RWPE1 (cell line): ENCODE data around the gene C4A.
"Not testable (repeated sequence)": the region's sequence is repeated elsewhere in the genome, so short reads cannot be mapped to it uniquely, and the experiment has no call there.

ENCODE experiments used
- CTCF ChIA-PET: fragments of 350-600 bp; sonication (Branson Sonifier 250); formaldehyde crosslinking; extraction: SDS; loops from one replicate; lab custom pipeline; 2021; lab: Yijun Ruan, JAX
- POLR2A ChIA-PET: fragments of 400-600 bp; formaldehyde crosslinking; extraction: SDS; loops from one replicate; lab custom pipeline; 2020; ENCODE audit warnings: antibody characterized with exemption; ENCODE audit not compliant: low non-redundant PET; lab: Yijun Ruan, JAX
- DNase-seq: peaks from one replicate; pipeline ENCODE4 v3.0.0; 2012; ENCODE audit warnings: low spot score
- H3K27ac ChIP-seq: fragments of 450-650 bp; 2 replicates; pipeline ENCODE4 v1.5.1; 2017
- TF ChIP-seq, protein P1 (sequence below): fragments of 450-650 bp; conservative IDR thresholded peaks from 2 replicates; pipeline ENCODE4 v1.5.1; 2017; ENCODE audit warnings: low read depth, mild to moderate bottlenecking

The C4A gene

DNA sequence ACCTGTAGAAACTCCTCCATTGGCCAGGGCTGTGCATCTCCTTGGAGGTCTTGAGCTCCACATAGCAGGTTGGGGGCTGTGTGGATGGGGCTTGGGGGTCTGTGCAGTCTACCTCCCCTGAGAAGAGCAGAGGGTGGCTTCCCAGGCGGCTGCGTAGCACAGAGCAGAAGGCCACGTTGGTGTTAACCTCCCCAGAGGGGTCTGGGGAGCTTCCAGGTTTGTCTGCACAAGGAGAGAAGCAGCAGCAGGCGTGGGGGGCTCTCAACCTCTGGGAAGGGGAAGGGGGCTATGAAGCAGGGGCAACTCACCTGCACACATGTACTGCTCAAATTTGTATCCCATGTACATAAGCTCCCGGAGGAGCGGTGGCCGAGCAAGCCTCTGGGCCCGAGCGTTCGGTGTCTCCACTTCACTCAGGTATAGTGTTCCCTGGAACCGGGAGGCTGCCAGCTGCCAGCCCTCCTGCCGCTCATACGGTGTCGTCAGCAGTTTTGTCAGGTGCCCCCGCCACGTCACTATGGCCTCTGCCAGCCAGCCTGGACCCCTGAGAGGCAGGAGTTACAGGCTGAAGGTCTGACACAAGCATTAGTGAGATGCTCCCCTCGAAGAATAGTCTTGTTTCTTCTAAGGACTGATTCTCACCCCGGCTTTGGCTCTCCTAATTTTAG lies 11.1 kb upstream of the C4A start:
- peak overlapping the region; percentile 97 for H3K27ac ChIP-seq
- ChIA-PET CTCF (interaction anchor here (0.5 to 1.2 kb wide), 3 partner anchors 18 to 319 kb away, joined by 3 to 5 read pairs (median 3); partner anchors contain the start of gene BAG6), POLR2A (interaction anchor here (0.7 to 1.2 kb wide), 2 partner anchors 11 to 49 kb away, joined by 3 read pairs; partner anchors contain the start of genes NELFE and SKIC2)
- DNase-seq = no peak
- TF ChIP-seq, protein P1, sequence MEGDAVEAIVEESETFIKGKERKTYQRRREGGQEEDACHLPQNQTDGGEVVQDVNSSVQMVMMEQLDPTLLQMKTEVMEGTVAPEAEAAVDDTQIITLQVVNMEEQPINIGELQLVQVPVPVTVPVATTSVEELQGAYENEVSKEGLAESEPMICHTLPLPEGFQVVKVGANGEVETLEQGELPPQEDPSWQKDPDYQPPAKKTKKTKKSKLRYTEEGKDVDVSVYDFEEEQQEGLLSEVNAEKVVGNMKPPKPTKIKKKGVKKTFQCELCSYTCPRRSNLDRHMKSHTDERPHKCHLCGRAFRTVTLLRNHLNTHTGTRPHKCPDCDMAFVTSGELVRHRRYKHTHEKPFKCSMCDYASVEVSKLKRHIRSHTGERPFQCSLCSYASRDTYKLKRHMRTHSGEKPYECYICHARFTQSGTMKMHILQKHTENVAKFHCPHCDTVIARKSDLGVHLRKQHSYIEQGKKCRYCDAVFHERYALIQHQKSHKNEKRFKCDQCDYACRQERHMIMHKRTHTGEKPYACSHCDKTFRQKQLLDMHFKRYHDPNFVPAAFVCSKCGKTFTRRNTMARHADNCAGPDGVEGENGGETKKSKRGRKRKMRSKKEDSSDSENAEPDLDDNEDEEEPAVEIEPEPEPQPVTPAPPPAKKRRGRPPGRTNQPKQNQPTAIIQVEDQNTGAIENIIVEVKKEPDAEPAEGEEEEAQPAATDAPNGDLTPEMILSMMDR = no peak

DNA sequence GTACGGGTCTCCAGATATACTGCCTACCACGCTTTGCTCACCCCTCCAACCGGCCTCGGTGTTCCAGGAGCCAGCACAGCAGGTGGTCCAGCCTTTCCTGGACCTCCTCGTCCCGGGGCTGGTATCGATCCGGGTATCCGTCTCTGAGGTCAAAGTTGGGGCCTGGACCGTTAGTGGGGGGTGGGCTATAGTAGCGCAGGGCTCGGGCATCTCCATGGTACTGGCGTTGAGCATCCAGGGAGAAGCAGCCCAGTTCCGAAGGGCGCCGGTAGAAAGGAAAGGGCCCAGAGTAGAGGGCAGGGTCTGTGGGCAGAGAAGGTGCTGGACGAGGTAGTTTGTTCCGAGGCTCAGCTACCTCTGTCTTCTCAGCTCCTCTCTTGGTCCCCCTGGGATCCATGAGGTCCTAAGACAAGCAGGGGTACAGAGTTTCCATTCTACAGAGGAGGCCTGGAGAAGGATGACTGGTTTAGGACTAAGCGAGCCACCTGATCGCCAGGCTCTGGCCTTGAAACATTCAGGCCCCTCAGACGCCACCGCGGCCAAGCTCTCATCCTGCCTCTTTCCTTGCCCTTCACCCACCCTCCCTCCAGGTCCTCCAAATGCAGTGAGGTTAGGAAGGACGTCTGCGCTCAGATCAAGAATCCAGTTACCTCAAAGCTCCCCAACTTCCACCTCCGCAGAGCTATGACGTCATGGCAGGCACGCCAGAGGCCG lies 10.4 kb upstream of the C4A start:
- peak overlapping the region; percentile 97 for H3K27ac ChIP-seq
- ChIA-PET CTCF (interaction anchor here (0.5 to 1.2 kb wide), 2 partner anchors 19 to 319 kb away, joined by 3 to 5 read pairs; partner anchors contain the start of gene BAG6), POLR2A (interaction anchor here (1.3 kb wide), 1 partner anchor 12 kb away, joined by 6 read pairs; the partner anchor contains the start of genes NELFE and SKIC2)
- DNase-seq = no peak
- TF ChIP-seq, protein P1 = no peak

DNA sequence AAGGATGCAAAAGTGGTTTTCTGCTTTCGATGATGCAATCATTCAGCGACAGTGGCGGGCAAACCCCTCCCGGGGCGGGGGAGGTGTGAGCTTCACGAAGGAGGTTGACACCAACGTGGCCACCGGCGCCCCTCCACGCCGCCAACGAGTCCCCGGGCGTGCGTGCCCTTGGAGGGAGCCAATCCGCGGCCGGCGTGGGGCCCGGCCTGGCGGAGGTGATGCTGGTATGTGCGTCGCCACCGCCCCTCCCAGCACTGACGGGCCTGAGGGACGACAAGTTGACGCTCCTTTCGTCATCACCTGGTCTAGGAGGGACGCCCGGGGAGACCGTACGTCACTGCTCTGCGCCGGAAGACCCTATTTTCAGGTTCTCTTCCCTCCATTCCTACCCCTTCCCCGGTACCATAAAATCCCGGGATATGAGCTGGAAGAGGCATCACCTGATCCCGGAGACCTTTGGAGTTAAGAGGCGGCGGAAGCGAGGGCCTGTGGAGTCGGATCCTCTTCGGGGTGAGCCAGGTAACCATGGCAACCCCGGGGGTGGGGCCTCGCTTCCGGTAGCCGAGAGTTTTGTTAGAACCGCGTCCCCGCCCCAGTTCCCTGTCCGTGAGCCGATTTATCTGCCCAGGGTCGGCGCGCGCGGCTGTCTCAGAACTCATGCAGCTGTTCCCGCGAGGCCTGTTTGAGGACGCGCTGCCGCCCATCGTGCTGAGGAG lies 9.7 kb upstream of the C4A start, which contains the start of gene DXO:
Gene DXO, minus strand, starts transcription at position 146 of the 716 bp plus-strand sequence. CDS start 463 bp downstream, outside the sequence.
- TF ChIP-seq, protein P1 = no peak
- peak within 1 kb of the TSS; percentile 97 for H3K27ac ChIP-seq
- CTCF ChIA-PET = no interaction called here
- POLR2A ChIA-PET = interaction anchor here (1.3 kb wide), 1 partner anchor 13 kb away, joined by 6 read pairs; the partner anchor contains the start of genes NELFE and SKIC2
- DNase-seq = peak; percentile 99

DNA sequence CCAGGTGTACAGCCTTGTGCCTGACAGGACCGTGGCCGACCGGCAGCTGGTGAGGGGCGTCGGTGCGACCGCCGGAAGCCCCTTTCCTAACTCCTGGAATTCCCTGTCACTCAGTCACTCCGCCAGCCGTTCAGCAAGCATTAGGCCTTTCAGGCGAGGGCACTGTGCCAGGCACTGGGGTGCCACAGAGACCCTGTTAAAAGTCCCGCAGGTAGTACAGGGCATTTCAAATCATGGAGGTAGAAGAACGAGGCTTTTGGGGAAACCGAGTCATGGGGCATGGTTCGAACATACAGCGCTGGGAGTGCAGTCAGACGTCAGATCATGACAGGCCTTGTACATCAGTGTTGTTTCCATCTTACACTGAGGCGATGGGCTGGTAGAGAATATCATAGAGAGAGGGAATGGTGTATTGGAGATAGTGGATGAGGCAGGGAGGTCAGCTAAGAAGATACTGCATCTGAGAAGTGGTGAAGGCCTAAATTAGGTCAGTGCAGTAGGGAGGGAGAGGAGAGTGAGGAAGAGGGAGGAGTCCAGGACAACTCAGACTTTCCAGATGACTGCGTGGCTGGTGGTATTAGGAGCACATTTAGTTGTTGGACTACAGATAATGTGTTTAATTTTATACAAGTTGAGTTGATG lies 9.0 kb upstream of the C4A start:
- H3K27ac ChIP-seq = peak overlapping the region; percentile 97
- TF ChIP-seq, protein P1 = no peak
- no peak for DNase-seq
- CTCF ChIA-PET = interaction anchor here (1.8 kb wide), 1 partner anchor 75 kb away, joined by 5 read pairs; no protein-coding TSS in a partner anchor
- POLR2A ChIA-PET = no interaction called here

DNA sequence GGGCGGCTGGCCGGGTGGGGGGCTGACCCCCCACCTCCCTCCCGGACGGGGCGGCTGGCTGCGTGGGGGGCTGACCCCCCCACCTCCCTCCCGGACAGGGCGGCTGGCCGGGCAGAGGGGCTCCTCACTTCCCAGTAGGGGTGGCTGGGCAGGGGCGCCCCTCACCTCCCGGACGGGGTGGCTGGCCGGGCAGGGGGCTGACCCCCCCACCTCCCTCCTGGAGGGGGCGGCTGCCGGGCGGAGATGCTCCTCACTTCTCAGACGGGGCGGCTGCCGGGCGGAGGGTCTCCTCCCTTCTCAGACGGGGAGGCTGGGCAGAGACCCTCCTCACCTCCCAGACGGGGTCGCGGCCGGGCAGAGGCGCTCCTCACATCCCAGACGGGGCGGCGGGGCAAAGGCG lies 5.8 kb upstream of the C4A start:
- H3K27ac ChIP-seq, POLR2A ChIA-PET, DNase-seq, CTCF ChIA-PET: not testable (repeated sequence)

DNA sequence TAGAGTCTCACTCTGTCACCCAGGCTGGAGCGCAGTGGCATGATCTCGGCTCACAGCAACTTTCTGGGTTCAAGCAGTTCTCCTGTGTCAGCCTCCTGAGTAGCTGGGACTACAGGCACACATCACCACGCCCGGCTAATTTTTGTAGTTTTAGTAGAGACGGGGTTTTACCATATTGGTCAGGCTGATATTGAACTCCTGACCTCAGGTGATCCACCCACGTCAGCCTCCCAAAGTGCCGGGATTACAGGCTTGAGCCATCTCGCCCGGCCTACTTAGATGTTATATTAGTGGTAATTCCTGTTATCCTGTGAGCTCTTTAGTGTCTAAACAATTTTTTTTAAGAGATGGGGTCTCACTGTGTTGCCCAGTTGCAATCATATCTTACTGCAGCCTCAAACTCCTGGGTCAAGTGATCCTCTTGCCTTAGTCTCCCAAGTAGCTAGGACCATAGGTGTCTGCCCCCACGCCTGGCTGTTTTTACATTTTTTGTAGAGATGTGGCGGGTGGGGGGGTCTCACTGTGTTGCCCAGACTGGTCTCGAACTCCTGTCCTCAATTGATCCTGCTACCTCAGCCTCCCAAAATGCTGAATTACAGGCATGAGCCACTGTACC lies 3.9 kb upstream of the C4A start:
- ChIA-PET POLR2A (no interaction called here), CTCF (no interaction called here)
- TF ChIP-seq, protein P1 = no peak

More for the DNA sequence above, 3.9 kb upstream of the C4A start:
- no peak for DNase-seq
- H3K27ac ChIP-seq = 0 out of 2 replicates have a peak overlapping the region, but pooled peaks have one; percentile 7
